Vagina (tissue), 2 donors: ENCODE results near the gene KRT75.

Experiments
- POLR2A ChIP-seq, 2 donors: fragments of 450-650 bp; IDR thresholded peaks; one replicate each; pipeline ENCODE4 v1.6.1; 2017; ENCODE audit warnings: antibody characterized with exemption in 2 of 2, mild to moderate bottlenecking in 2 of 2, moderate library complexity in 2 of 2
- POLR2AphosphoS5 ChIP-seq, 2 donors: sonication (generic); formaldehyde crosslinking; IDR thresholded peaks; one replicate each; pipeline ENCODE4 v1.9.0; 2017; ENCODE audit warnings: antibody characterized with exemption in 2 of 2, mild to moderate bottlenecking in 2 of 2, low read depth in 1 of 2; ENCODE audit not compliant: insufficient read depth in 1 of 2
- TF ChIP-seq, protein P1 (sequence below), 3 experiments: fragments of 450-650 bp in 2 of 3; fragments of 200-600 bp in 1 of 3; sonication (generic) in 1 of 3; IDR thresholded peaks; one replicate each; pipeline ENCODE4 v1.5.1; 2017 to 2019; ENCODE audit warnings: antibody characterized with exemption in 3 of 3, mild to moderate bottlenecking in 2 of 3, moderate library complexity in 2 of 3

DNA sequence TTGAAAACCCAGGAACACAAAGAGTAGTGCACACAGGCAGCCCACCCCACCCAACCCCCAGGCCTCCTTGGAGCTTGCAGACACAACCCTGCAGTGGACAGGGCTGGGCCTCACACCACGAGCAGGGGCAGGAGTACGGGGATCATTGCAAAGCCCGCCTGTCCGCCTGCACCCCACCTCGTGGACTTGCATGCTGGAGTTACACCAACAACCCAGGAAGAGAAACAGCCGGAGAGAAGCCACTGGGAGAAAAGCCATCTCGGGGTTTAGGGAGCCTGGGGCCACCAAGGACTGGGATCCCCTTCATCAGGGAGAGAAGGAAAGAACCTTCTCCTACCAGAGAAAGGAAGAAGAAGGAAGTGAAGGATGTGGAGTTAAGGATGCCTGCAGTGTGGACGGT is 56.9 kb downstream of the KRT75 start:
- TF ChIP-seq, protein P1, sequence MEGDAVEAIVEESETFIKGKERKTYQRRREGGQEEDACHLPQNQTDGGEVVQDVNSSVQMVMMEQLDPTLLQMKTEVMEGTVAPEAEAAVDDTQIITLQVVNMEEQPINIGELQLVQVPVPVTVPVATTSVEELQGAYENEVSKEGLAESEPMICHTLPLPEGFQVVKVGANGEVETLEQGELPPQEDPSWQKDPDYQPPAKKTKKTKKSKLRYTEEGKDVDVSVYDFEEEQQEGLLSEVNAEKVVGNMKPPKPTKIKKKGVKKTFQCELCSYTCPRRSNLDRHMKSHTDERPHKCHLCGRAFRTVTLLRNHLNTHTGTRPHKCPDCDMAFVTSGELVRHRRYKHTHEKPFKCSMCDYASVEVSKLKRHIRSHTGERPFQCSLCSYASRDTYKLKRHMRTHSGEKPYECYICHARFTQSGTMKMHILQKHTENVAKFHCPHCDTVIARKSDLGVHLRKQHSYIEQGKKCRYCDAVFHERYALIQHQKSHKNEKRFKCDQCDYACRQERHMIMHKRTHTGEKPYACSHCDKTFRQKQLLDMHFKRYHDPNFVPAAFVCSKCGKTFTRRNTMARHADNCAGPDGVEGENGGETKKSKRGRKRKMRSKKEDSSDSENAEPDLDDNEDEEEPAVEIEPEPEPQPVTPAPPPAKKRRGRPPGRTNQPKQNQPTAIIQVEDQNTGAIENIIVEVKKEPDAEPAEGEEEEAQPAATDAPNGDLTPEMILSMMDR (IDR thresholded peaks at IDR 0.05) = no peak
- TF ChIP-seq POLR2A (IDR thresholded peaks at IDR 0.05) (no peak), POLR2AphosphoS5 (IDR thresholded peaks at IDR 0.05; ENCODE audit: insufficient read depth in 1 of 2, low read depth in 1 of 2) (no peak)
